Keratinocyte (primary cell): ENCODE measurements around the gene ALG12. TPM values are rescaled to one million over a fixed set of nuclear protein-coding genes. Genes with fewer than 3 reads are reported as not detected.

Experiments used
- DNase-seq: peaks from one replicate; pipeline ENCODE4 v3.0.0-alpha.2; 2011; ENCODE audit warnings: low read depth, missing footprints, low spot score
- FAIRE-seq: peaks from 2 replicates; lab custom pipeline; 2011; peaks lifted over from hg19 to GRCh38; lab: Jason Lieb, UNC
- H2AFZ ChIP-seq: 2 replicates; pipeline ENCODE4 v1.6.0; 2012; ENCODE audit warnings: low read length, control low read depth, inconsistent platforms; ENCODE audit not compliant: control insufficient read depth
- H3K27ac ChIP-seq: 2 replicates; pipeline ENCODE4 v1.5.1; 2011; ENCODE audit warnings: low read length; ENCODE audit not compliant: control insufficient read depth, insufficient read depth
- H3K27me3 ChIP-seq: 3 replicates; pipeline ENCODE4 v1.6.0; 2011; ENCODE audit warnings: low read length; ENCODE audit not compliant: control insufficient read depth, insufficient read depth; ENCODE audit errors: extremely low read depth
- H3K36me3 ChIP-seq, 2 experiments: 2 replicates in 1 of 2; 3 replicates in 1 of 2; pipeline ENCODE4 v1.5.1; 2011; ENCODE audit warnings: low read length in 2 of 2, mild to moderate bottlenecking in 1 of 2; ENCODE audit not compliant: control insufficient read depth in 2 of 2, insufficient read depth in 2 of 2; ENCODE audit errors: extremely low read depth in 1 of 2
- H3K4me1 ChIP-seq: 3 replicates; pipeline ENCODE4 v1.5.1; 2011; ENCODE audit warnings: low read length; ENCODE audit not compliant: control insufficient read depth, insufficient read depth; ENCODE audit errors: extremely low read depth
- H3K4me2 ChIP-seq: 3 replicates; pipeline ENCODE4 v1.6.0; 2011; ENCODE audit warnings: low read depth, low read length; ENCODE audit not compliant: control insufficient read depth, insufficient read depth; ENCODE audit errors: extremely low read depth
- H3K4me3 ChIP-seq, 3 experiments: fragments of 200-600 bp in 1 of 3; sonication (generic) in 1 of 3; 2 replicates in 2 of 3; 3 replicates in 1 of 3; pipeline ENCODE4 v1.5.1; 2011 to 2016; ENCODE audit warnings: low read length in 3 of 3, mild to moderate bottlenecking in 3 of 3, control low read depth in 2 of 3, inconsistent platforms in 1 of 3, low read depth in 1 of 3, mixed read lengths in 1 of 3, mixed run types in 1 of 3, moderate library complexity in 1 of 3; ENCODE audit not compliant: control insufficient read depth in 2 of 3, insufficient read depth in 2 of 3; ENCODE audit errors: extremely low read depth in 1 of 3
- H3K79me2 ChIP-seq: 2 replicates; pipeline ENCODE4 v1.6.0; 2012; ENCODE audit warnings: low read length; ENCODE audit not compliant: control insufficient read depth, insufficient read depth
- H3K9ac ChIP-seq: 3 replicates; pipeline ENCODE4 v1.6.0; 2011; ENCODE audit warnings: low read length; ENCODE audit not compliant: control insufficient read depth, insufficient read depth; ENCODE audit errors: extremely low read depth
- H3K9me1 ChIP-seq: 3 replicates; pipeline ENCODE4 v1.6.0; 2011; ENCODE audit warnings: low read length; ENCODE audit not compliant: control insufficient read depth, insufficient read depth; ENCODE audit errors: extremely low read depth
- H3K9me3 ChIP-seq: 2 replicates; pipeline ENCODE4 v1.5.1; 2012; ENCODE audit warnings: low read depth, low read length; ENCODE audit not compliant: control insufficient read depth
- H4K20me1 ChIP-seq: 3 replicates; pipeline ENCODE4 v1.6.0; 2011; ENCODE audit warnings: low read length; ENCODE audit not compliant: control insufficient read depth, insufficient read depth; ENCODE audit errors: extremely low read depth
- EZH2 ChIP-seq: IDR thresholded peaks from one replicate; pipeline ENCODE4 v1.6.1; 2012; ENCODE audit warnings: inconsistent platforms, mild to moderate bottlenecking, low read length, moderate library complexity
- dilution Hi-C: fragments of 300-500 bp; cut with MboI; formaldehyde crosslinking; loops from one replicate; pipeline ENCODE4 v1.7.0; 2020; ENCODE audit warnings: low sequenced_read_pairs; ENCODE audit not compliant: extremely low pct_ligation_motif_present
- polyA plus RNA-seq, 5 experiments: library from polyadenylated mRNA; depleted of rRNA in 3 of 5; stranded (reverse) in 3 of 5; stranded (forward) in 1 of 5; unstranded in 1 of 5; fragments of >200 nt; gene quantifications; 1 replicate in 1 of 5; 2 replicates in 3 of 5; 3 replicates in 1 of 5; pipeline versions ENCODE4 v1.2.1 to v1.2.3, GENCODE V29; 2011 to 2012; ENCODE audit warnings: missing spikeins in 2 of 5, low read depth in 1 of 5, low replicate concordance in 1 of 5
- TF ChIP-seq, protein P1 (sequence below), 3 experiments: IDR thresholded peaks in 1 of 3; conservative IDR thresholded peaks in 1 of 3; optimal IDR thresholded peaks in 1 of 3; 2 replicates in 2 of 3; 3 replicates in 1 of 3; pipeline versions ENCODE3 to v1.5.1; 2011; ENCODE audit warnings: low read length in 3 of 3, mild to moderate bottlenecking in 3 of 3, moderate library complexity in 2 of 3, control low read depth in 1 of 3, inconsistent platforms in 1 of 3; ENCODE audit not compliant: insufficient read depth in 2 of 3; ENCODE audit errors: extremely low read depth in 1 of 3

ALG12 gene
- polyA plus RNA-seq, 1 donor (not counting 4 experiments of a cell fraction or from before 2014, with no cell fraction given) = 6.3 TPM

GRCh38 chr22:49885281-49885680 lies 33.0 kb downstream of the ALG12 start:
- peaks cover 53% of the 10 kb centered on the region for H3K79me2 ChIP-seq
- no peaks in the 10 kb centered on the region for H3K4me1 ChIP-seq
- H3K9me1 ChIP-seq = no peaks in the 10 kb centered on the region
- H3K9ac ChIP-seq = no peak overlapping the region
- H3K27me3 ChIP-seq = no peaks in the 10 kb centered on the region
- peaks cover 17 to 25% of the 10 kb centered on the region in 2 experiments for H3K36me3 ChIP-seq
- no peak overlapping the region for H2AFZ ChIP-seq
- H4K20me1 ChIP-seq = peaks cover 2% of the 10 kb centered on the region
- dilution Hi-C loops = no loop called here
- no peak for TF ChIP-seq EZH2
- TF ChIP-seq, protein P1, sequence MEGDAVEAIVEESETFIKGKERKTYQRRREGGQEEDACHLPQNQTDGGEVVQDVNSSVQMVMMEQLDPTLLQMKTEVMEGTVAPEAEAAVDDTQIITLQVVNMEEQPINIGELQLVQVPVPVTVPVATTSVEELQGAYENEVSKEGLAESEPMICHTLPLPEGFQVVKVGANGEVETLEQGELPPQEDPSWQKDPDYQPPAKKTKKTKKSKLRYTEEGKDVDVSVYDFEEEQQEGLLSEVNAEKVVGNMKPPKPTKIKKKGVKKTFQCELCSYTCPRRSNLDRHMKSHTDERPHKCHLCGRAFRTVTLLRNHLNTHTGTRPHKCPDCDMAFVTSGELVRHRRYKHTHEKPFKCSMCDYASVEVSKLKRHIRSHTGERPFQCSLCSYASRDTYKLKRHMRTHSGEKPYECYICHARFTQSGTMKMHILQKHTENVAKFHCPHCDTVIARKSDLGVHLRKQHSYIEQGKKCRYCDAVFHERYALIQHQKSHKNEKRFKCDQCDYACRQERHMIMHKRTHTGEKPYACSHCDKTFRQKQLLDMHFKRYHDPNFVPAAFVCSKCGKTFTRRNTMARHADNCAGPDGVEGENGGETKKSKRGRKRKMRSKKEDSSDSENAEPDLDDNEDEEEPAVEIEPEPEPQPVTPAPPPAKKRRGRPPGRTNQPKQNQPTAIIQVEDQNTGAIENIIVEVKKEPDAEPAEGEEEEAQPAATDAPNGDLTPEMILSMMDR (optimal IDR thresholded peaks at IDR 0.05 in 1 of 3, IDR thresholded peaks at IDR 0.05 in 1 of 3, conservative IDR thresholded peaks at IDR 0.05 in 1 of 3; ENCODE audit: extremely low read depth in 1 of 3, insufficient read depth in 2 of 3, low read length in 3 of 3) = no peak
- no peak for FAIRE-seq
- H3K9me3 ChIP-seq = no peaks in the 10 kb centered on the region
- no peak overlapping the region for H3K27ac ChIP-seq
- H3K4me2 ChIP-seq = no peak overlapping the region
- DNase-seq = no peak
- H3K4me3 ChIP-seq = no peak overlapping the region

- Histone ChIP-seq H2AFZ (no peak overlapping the region), H3K4me3 (no peak overlapping the region), H3K4me1 (no peaks in the 10 kb centered on the region), H3K9me3 (no peaks in the 10 kb centered on the region), H3K9ac (no peak overlapping the region), H4K20me1 (peaks cover 6% of the 10 kb centered on the region), H3K36me3 (peaks cover 17 to 23% of the 10 kb centered on the region in 2 experiments), H3K27me3 (no peaks in the 10 kb centered on the region), H3K79me2 (peaks cover 59% of the 10 kb centered on the region), H3K27ac (no peak overlapping the region), H3K4me2 (no peak overlapping the region), H3K9me1 (no peaks in the 10 kb centered on the region)
- DNase-seq (no peak), FAIRE-seq (no peak)
- dilution Hi-C loops = no loop called here
- TF ChIP-seq, protein P1 (optimal IDR thresholded peaks at IDR 0.05 in 1 of 3, IDR thresholded peaks at IDR 0.05 in 1 of 3, conservative IDR thresholded peaks at IDR 0.05 in 1 of 3; ENCODE audit: extremely low read depth in 1 of 3, insufficient read depth in 2 of 3, low read length in 3 of 3) = no peak
- no peak for TF ChIP-seq EZH2
Measured at GRCh38 chr22:49884503-49885260, 33.6 kb downstream of the ALG12 start.
